ENCODE measurements around the gene ANO9. TPM values are rescaled to one million over a fixed set of nuclear protein-coding genes. Genes with fewer than 3 reads are reported as not detected.

Gene ANO9
- total RNA-seq, 2 donors from 2014 or later = 121 to 129 TPM

DNA sequence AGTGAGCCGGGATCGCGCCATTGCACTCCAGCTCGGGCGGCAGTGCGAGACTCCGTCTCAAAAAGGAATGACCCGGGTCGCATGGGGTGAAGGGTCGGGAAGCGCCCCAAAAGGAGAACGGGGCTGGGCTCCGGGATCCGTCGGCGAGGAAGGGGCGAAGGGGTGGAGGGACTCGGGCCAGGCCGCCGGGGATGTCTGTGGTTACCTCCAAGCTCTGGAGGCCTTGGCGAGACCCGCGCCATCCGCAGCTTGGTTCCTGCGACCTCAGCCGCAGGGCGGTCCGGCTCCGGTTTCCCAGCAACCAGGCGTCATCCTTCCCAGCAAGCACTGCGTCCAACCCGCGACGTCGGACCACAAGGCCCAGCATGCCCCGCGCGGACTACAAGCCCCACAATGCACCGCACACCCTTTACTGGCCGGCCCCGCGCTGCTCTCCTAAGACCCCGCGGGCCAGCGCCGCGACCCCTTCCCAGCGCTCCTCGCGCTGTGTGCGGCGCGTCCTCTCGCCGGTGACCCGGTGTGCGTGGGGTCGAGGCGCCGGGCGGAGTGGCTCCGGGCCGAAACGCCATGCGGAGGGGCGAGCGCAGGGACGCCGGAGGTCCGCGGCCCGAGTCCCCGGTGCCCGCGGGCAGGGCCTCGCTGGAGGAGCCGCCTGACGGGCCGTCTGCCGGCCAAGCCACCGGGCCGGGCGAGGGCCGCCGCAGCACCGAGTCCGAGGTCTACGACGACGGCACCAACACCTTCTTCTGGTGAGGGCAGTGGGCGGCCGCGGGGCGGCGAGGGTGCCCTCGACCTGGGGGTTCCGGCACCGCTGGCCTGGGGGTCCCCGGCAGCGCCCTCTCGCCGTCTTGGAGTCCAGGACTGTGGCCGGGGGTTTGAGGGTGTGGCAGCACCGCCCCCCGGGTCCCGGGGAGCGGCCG lies 8.3 kb upstream of the ANO9 start, which contains the start of gene PTDSS2:
TSS of gene PTDSS2 (plus strand) at position 391 of the 920 bp plus-strand sequence. CDS start at position 568, 177 bp downstream.
- Histone ChIP-seq H3K27me3 (no peaks in the 10 kb centered on the region), H3K36me3 (no peaks in the 10 kb centered on the region), H3K27ac (peak within 1 kb of the TSS; percentile 85), H3K9ac (ENCODE audit: low read depth in 2 of 2, low read length in 2 of 2) (peak within 1 kb of the TSS; percentile 82 to 87), H3K4me3 (peak within 1 kb of the TSS; percentile 99), H3K4me1 (peaks cover 13% of the 10 kb centered on the region), H3K9me3 (no peaks in the 10 kb centered on the region)
- intact Hi-C loops (cut with DNase I) = loop anchor here (5.0 kb wide), 2 partner anchors 43 to 52 kb away; no protein-coding TSS in a partner anchor
- peak; percentile 95 for DNase-seq
- TF ChIP-seq, protein P1, sequence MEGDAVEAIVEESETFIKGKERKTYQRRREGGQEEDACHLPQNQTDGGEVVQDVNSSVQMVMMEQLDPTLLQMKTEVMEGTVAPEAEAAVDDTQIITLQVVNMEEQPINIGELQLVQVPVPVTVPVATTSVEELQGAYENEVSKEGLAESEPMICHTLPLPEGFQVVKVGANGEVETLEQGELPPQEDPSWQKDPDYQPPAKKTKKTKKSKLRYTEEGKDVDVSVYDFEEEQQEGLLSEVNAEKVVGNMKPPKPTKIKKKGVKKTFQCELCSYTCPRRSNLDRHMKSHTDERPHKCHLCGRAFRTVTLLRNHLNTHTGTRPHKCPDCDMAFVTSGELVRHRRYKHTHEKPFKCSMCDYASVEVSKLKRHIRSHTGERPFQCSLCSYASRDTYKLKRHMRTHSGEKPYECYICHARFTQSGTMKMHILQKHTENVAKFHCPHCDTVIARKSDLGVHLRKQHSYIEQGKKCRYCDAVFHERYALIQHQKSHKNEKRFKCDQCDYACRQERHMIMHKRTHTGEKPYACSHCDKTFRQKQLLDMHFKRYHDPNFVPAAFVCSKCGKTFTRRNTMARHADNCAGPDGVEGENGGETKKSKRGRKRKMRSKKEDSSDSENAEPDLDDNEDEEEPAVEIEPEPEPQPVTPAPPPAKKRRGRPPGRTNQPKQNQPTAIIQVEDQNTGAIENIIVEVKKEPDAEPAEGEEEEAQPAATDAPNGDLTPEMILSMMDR (IDR thresholded peaks at IDR 0.05) = no peak

DNA sequence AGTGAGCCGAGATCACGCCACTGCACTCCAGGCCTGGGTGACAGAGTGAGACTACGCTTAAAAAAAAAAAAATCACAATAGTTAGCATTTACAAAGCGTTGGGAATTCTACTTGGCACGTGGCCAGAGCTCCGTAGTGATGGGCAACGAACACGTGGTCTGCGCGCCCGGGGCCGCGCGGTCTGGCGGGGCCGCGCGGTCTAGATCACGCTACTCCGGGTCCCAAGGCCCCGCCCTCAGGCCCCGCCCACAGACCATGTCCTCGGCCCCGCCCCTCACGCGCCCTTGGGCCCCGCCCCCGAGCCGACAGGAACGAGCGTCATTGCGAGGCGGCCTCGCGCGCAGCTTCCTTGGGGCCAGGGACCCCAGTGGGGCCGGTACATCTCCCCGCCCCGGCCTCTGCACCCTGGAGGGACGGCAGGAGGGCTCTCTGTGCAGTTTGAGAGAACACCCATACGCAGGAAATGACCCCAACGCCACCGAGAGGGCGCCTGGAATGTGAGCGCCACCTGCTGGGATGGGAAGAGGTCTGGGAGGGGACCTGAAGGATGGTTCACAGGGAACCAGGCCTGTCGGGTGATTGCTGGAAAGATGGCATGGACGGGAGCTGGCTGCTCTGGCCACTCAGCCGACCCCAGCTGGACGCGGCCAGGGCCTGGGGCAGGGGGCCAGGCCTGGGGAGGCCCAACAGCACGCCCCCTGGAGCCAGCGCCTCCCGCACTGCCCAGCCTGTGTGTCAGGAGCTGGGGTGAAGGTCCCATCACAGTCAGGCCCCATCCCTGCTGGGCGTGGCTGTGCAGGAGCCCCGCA lies 6.3 kb upstream of the ANO9 start:
- Histone ChIP-seq H3K27me3 (no peaks in the 10 kb centered on the region), H3K9me3 (no peaks in the 10 kb centered on the region), H3K9ac (ENCODE audit: low read depth in 2 of 2, low read length in 2 of 2) (peak overlapping the region; percentile 72 to 82), H3K4me1 (peaks cover 13% of the 10 kb centered on the region), H3K36me3 (no peaks in the 10 kb centered on the region), H3K27ac (peak overlapping the region; percentile 94), H3K4me3 (peak overlapping the region; percentile 52)
- peak; percentile 98 for DNase-seq
- TF ChIP-seq, protein P1 (IDR thresholded peaks at IDR 0.05) = peak; percentile 74
- intact Hi-C loops (cut with DNase I) = loop anchor here (5.0 kb wide), 1 partner anchor 41 kb away; no protein-coding TSS in a partner anchor

DNA sequence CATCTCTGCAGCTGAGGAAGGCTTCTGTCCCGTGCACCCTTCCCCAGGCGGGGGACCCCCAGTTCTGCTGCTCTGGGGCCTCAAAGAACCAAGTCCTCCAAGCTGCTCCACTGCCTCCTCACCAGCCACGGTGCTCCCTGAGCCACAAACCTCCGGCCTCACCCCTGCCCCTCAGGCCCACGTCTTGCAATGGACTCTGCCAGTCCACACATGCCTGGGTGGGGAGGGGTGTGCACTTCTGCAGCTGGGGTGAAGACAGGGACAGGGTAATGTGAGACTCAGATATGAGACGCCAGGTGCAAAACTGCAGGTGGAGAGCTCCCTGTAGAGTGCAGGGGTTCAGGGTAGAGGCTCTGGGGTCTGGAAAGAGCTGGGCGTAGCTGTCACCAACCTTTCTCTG lies 5.1 kb upstream of the ANO9 start:
- peaks cover 13% of the 10 kb centered on the region for H3K4me1 ChIP-seq
- TF ChIP-seq, protein P1 (IDR thresholded peaks at IDR 0.05) = no peak
- H3K9ac ChIP-seq (ENCODE audit: low read depth in 2 of 2, low read length in 2 of 2) = peak overlapping the region; percentile 73 to 92
- peak overlapping the region; percentile 85 for H3K27ac ChIP-seq
- H3K9me3 ChIP-seq = no peaks in the 10 kb centered on the region
- no peaks in the 10 kb centered on the region for H3K27me3 ChIP-seq
- intact Hi-C loops (cut with DNase I) = loop anchor here (5.0 kb wide), 1 partner anchor 40 kb away; no protein-coding TSS in a partner anchor
- DNase-seq = peak; percentile 60
- H3K36me3 ChIP-seq = no peaks in the 10 kb centered on the region
- no peak overlapping the region for H3K4me3 ChIP-seq

DNA sequence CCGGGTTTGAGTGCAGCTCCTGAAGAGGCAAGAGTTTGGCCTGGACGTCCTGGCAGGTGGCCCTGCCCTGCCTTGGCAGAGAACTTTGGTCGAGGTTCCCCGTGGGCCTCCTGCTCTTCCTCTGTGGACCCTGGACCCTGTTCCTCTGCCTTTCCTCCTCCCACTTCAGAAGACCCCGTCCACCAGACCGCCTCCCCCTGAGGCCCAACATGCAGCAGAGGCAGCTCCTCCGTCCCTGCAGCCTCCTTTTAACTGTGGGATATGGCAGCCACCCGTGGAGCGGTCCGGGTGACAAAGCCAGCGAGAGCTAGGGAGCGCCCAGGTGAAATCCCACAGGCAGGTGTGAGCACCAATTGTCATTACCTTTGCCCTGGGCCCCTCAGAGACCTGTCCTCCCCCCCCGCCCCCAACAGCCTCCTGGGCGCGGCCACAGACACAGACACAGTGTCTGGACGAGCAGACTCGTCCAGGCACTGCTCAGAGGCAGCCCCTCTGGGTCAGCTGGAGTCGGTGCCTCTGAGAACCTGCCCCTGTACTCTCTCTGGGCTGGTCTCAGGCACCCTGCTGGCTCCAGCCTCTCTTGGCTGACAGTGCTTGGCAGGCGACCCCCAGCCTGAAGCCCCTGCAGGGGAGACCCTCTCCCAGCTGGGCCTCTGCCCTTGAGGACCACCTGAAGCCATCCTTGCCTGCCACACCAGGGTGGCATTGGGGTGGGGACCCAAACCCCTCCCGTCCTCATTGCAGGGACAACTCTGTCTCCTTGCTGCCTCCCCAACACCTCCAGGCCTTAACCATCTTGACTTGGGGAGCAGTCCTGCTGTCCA lies 4.2 kb upstream of the ANO9 start:
- DNase-seq = peak; percentile 84
- no peaks in the 10 kb centered on the region for H3K27me3 ChIP-seq
- intact Hi-C loops (cut with DNase I) = loop anchor here (5.0 kb wide), 1 partner anchor 39 kb away; no protein-coding TSS in a partner anchor
- no peaks in the 10 kb centered on the region for H3K9me3 ChIP-seq
- H3K27ac ChIP-seq = peak overlapping the region; percentile 85
- H3K9ac ChIP-seq (ENCODE audit: low read depth in 2 of 2, low read length in 2 of 2) = peak overlapping the region; percentile 73 to 92
- no peak overlapping the region for H3K4me3 ChIP-seq
- no peaks in the 10 kb centered on the region for H3K36me3 ChIP-seq
- H3K4me1 ChIP-seq = peaks cover 8% of the 10 kb centered on the region
- TF ChIP-seq, protein P1 (IDR thresholded peaks at IDR 0.05) = no peak

Data from colonic mucosa (tissue), 4 donors.